HG02610 (cell line): ENCODE measurements around the gene PHACTR1.

ENCODE experiments used
- ATAC-seq: cut with Tn5 transposase; IDR thresholded peaks from one replicate; pipeline ENCODE4 v1.9.1; 2021; ENCODE audit warnings: mild to moderate bottlenecking, moderate library complexity; ENCODE audit not compliant: unreplicated experiment

The PHACTR1 gene

GRCh38 chr6:13053006-13053461 is 336.5 kb downstream of the PHACTR1 start:
- ATAC-seq: no peak

- ATAC-seq: no peak
These were observed 341.5 kb downstream of the PHACTR1 start for GRCh38 chr6:13058051-13058450.

GRCh38 chr6:13059026-13059425 is 342.5 kb downstream of the PHACTR1 start:
- ATAC-seq: no peak

GRCh38 chr6:13063300-13063918 is 346.8 kb downstream of the PHACTR1 start:
- ATAC-seq: no peak

GRCh38 chr6:13065581-13065980 is 349.0 kb downstream of the PHACTR1 start:
- ATAC-seq: no peak

GRCh38 chr6:13066050-13066449 is 349.5 kb downstream of the PHACTR1 start:
- no peak for ATAC-seq

GRCh38 chr6:13066820-13067219 is 350.3 kb downstream of the PHACTR1 start:
- ATAC-seq: no peak

GRCh38 chr6:13068586-13069210 is 352.1 kb downstream of the PHACTR1 start:
- ATAC-seq: no peak

- no peak for ATAC-seq
These were observed 355.2 kb downstream of the PHACTR1 start for GRCh38 chr6:13071550-13072345.

- no peak for ATAC-seq
These were observed 356.2 kb downstream of the PHACTR1 start for GRCh38 chr6:13072686-13073347.

- no peak for ATAC-seq
These were observed 358.0 kb downstream of the PHACTR1 start for GRCh38 chr6:13074415-13075140.

- ATAC-seq: no peak
These were observed 358.7 kb downstream of the PHACTR1 start for GRCh38 chr6:13075141-13075845.

- no peak for ATAC-seq
These were observed 360.0 kb downstream of the PHACTR1 start for GRCh38 chr6:13076575-13076974.

- ATAC-seq: no peak
These were observed 360.6 kb downstream of the PHACTR1 start for GRCh38 chr6:13077117-13077516.

GRCh38 chr6:13079096-13079723 is 362.6 kb downstream of the PHACTR1 start:
- ATAC-seq: no peak

GRCh38 chr6:13080462-13081188 is 364.1 kb downstream of the PHACTR1 start:
- ATAC-seq: no peak

- ATAC-seq: no peak
These were observed 364.6 kb downstream of the PHACTR1 start for GRCh38 chr6:13081189-13081563.

GRCh38 chr6:13089296-13089994 is 372.9 kb downstream of the PHACTR1 start:
- ATAC-seq: no peak
